ENCODE measurements around the gene APOC3. TPM values are rescaled to one million over a fixed set of nuclear protein-coding genes. Genes with fewer than 3 reads are reported as not detected.

APOC3 gene
- total and polyA plus RNA-seq, 9 of the 15 experiments (the other 6 are each of a cell fraction or from before 2014, with no cell fraction given) = 1.1 TPM; not detected in 8

DNA sequence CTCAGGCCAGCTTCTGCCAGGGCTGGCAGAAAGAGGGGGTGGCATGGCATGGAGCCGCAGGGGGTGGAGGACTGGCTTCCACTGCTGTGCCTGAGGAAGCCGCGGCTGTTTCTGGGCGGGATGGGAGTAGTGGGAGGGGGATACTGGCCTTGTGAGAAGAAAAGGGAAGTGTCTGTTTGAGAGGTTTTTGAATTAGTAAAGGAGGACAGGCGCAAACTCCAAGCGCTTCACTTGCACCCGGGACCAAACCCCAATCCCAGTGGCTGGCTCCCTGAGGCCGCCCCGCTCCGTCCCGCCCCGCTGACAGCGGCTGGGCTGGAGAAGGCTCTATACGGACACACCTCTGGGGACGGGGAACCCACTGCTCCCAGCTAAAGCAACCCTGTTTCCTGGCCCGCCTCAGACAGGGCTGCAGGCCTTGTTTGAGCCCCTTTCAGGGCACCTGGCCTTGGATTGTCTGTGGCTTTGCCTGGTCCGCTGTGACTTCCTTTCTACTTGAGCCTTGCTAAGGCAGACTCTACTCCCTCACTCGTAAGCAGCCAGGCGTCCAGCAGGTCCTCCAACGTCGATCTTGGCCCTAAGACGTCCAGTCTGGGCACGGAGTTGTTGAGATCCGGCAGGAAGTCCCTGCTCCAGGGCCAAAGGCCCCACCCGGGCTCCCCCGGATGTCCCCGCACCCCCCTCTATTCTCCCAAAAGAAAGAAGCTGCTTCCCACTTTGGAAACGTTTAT, 5.5 kb downstream of the APOC3 start:
- BruUV-seq (replicated peaks) = no TSS peak
- in situ Hi-C loops (cut with MboI) = no loop called here
- peaks cover 0 to 7% of the 10 kb centered on the region in 2 experiments; a peak in 2 of 5 replicates for H3K27me3 ChIP-seq (ENCODE audit: control insufficient read depth in 2 of 2, insufficient read depth in 2 of 2, low read length in 2 of 2)
- H3K9ac ChIP-seq (ENCODE audit: insufficient read depth in 1 of 2, low read depth in 2 of 2, low read length in 2 of 2) = peak overlapping the region; percentile 39 to 89; a peak in 2 of 4 replicates
- 68% methylated on average over 21 of the region's 28 CpGs for WGBS (ENCODE audit: insufficient coverage, low coverage, missing lambda C conversion rate)
- H4K20me1 ChIP-seq (replicated peaks; ENCODE audit: control insufficient read depth, insufficient read depth, low read length) = no peaks in the 10 kb centered on the region
- H3K9me1 ChIP-seq (ENCODE audit: control insufficient read depth, insufficient read depth, low read length) = no peaks in the 10 kb centered on the region
- no peak overlapping the region for H3K27ac ChIP-seq (ENCODE audit: extremely low read depth, low read depth, low read length)
- FAIRE-seq (no peak), ATAC-seq (no peak), DNase-seq (ENCODE audit: extremely low read depth in 1 of 4, low spot score in 3 of 4) (peak in 1 of 4 experiments; percentile 23)
- CTCF ChIA-PET (ENCODE audit: low intra/inter-chr PET ratio) = no interaction called here
- POLR2A ChIA-PET = interaction anchor here (0.6 to 1.4 kb wide), 5 partner anchors 16 to 323 kb away, joined by 3 to 4 read pairs (median 3); no protein-coding TSS in a partner anchor
- peak overlapping the region; percentile 88 for H2AFZ ChIP-seq (ENCODE audit: low read depth, low read length)
- no peaks in the 10 kb centered on the region for H3K9me3 ChIP-seq (replicated peaks; ENCODE audit: control insufficient read depth, insufficient read depth, low read depth, low read length)
- no peaks in the 10 kb centered on the region for H3K79me2 ChIP-seq (ENCODE audit: control insufficient read depth, insufficient read depth, low read length)
- H3K4me3 ChIP-seq = peak overlapping the region; percentile 24; the same call in 1 of the 2 replicates
- TF ChIP-seq ELF2 (CRISPR knock-in tag; IDR thresholded peaks at IDR 0.05) (no peak), CHCHD3 (CRISPR knock-in tag; IDR thresholded peaks at IDR 0.05) (no peak), ZNF318 (IDR thresholded peaks at IDR 0.05; ENCODE audit: borderline replicate concordance in 1 of 2, low read depth in 1 of 2) (no peak), NBN (IDR thresholded peaks at IDR 0.05; ENCODE audit: low read depth) (no peak), CBFA2T3 (IDR thresholded peaks at IDR 0.05) (no peak), ZFX (CRISPR knock-in tag; IDR thresholded peaks at IDR 0.05) (no peak), PTTG1 (tag; IDR thresholded peaks at IDR 0.05; ENCODE audit: low read depth) (no peak), KAT7 (CRISPR knock-in tag; IDR thresholded peaks at IDR 0.05; ENCODE audit: borderline replicate concordance) (no peak), SPI1 (IDR thresholded peaks at IDR 0.05; ENCODE audit: borderline replicate concordance, low read depth, low read length) (peak; percentile 85), CCNT2 (IDR thresholded peaks at IDR 0.05; ENCODE audit: borderline replicate concordance, extremely low read depth, insufficient read length, low read depth, low read length) (no peak)
- TF ChIP-seq, protein P1, sequence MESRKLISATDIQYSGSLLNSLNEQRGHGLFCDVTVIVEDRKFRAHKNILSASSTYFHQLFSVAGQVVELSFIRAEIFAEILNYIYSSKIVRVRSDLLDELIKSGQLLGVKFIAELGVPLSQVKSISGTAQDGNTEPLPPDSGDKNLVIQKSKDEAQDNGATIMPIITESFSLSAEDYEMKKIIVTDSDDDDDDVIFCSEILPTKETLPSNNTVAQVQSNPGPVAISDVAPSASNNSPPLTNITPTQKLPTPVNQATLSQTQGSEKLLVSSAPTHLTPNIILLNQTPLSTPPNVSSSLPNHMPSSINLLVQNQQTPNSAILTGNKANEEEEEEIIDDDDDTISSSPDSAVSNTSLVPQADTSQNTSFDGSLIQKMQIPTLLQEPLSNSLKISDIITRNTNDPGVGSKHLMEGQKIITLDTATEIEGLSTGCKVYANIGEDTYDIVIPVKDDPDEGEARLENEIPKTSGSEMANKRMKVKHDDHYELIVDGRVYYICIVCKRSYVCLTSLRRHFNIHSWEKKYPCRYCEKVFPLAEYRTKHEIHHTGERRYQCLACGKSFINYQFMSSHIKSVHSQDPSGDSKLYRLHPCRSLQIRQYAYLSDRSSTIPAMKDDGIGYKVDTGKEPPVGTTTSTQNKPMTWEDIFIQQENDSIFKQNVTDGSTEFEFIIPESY (CRISPR knock-in tag; IDR thresholded peaks at IDR 0.05) = peak; percentile 71
- intact Hi-C loops (cut with micrococcal nuclease) = loop anchor here (10.0 kb wide), 1 partner anchor 100 kb away; no protein-coding TSS in a partner anchor
- H3K36me3 ChIP-seq (ENCODE audit: control insufficient read depth, insufficient read depth, low read length) = no peaks in the 10 kb centered on the region
- peaks cover 6 to 25% of the 10 kb centered on the region in 2 experiments; a peak in 3 of 5 replicates for H3K4me1 ChIP-seq (replicated peaks in 1 of 2; ENCODE audit: control insufficient read depth in 2 of 2, insufficient read depth in 2 of 2, low read length in 2 of 2)
- 0 out of 2 replicates have a peak overlapping the region, but pooled peaks have one; percentile 77 for H3K4me2 ChIP-seq (ENCODE audit: insufficient read depth, low read length)

Measured in K562 (cell line).